ENCODE measurements around the gene DGKB. TPM values are rescaled to one million over a fixed set of nuclear protein-coding genes. Genes with fewer than 3 reads are reported as not detected.

DGKB gene
- total RNA-seq, 4 donors from 2014 or later: 4.4 to 33.1 (median 9.3) TPM

GRCh38 chr7:14582010-14582409 is 320.5 kb downstream of the DGKB start:
- Histone ChIP-seq H3K4me3 (no peak overlapping the region), H3K4me1 (no peaks in the 10 kb centered on the region), H3K27me3 (no peaks in the 10 kb centered on the region), H3K27ac (no peak overlapping the region), H3K36me3 (no peaks in the 10 kb centered on the region), H3K9me3 (no peaks in the 10 kb centered on the region)
- intact Hi-C loops (cut with DNase I; ENCODE audit: low total_unique reads): no loop called here
- no peak for DNase-seq
- TF ChIP-seq POLR2A (IDR thresholded peaks at IDR 0.05) (no peak), CTCF (IDR thresholded peaks at IDR 0.05) (no peak)

DNA sequence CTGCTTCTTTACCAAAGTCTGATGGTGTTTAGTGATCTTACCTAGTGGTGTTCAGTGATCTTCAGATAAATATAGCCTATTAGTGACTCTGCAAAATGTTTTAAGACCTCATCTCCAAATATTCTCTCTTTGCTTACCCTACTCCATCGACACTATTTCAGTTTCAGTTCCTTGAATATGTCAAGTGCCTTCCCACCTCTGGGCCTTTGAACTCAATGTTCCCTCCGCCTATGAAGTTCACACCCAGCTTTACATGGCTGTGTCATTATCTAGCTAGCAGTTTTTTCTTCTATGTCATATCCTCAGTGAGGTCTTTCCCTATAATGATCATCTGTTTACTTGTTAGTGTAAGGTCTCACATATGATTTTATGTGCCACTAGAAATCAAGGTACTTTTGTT is 322.6 kb downstream of the DGKB start:
- Histone ChIP-seq H3K36me3 (no peaks in the 10 kb centered on the region), H3K27ac (no peak overlapping the region), H3K4me1 (no peaks in the 10 kb centered on the region), H3K9me3 (no peaks in the 10 kb centered on the region), H3K4me3 (no peak overlapping the region), H3K27me3 (no peaks in the 10 kb centered on the region)
- intact Hi-C loops (cut with DNase I; ENCODE audit: low total_unique reads): no loop called here
- no peak for DNase-seq
- TF ChIP-seq POLR2A (IDR thresholded peaks at IDR 0.05): no peak
- no peak for TF ChIP-seq CTCF (IDR thresholded peaks at IDR 0.05)

DNA sequence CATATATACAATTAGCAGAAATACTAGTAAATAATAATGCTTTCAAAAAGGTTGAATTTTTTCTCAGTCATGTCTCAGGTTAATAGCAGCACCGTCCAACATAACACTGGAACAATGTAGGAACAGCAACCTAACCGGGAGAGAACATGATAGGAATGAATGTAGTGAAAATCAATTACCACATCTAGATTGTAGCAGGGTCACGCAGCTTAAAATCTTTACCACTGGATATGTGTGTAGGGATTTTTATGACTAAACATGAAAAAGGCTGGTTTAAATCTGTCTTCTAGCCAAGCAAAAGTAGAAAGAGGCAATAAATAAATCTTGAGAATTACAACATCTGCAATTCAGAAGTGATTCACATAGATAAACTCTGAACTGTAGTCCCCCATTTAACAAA is 326.0 kb downstream of the DGKB start:
- intact Hi-C loops (cut with DNase I; ENCODE audit: low total_unique reads): no loop called here
- no peak for DNase-seq
- Histone ChIP-seq H3K4me1 (no peaks in the 10 kb centered on the region), H3K9me3 (no peaks in the 10 kb centered on the region), H3K27ac (no peak overlapping the region), H3K36me3 (no peaks in the 10 kb centered on the region), H3K4me3 (no peak overlapping the region), H3K27me3 (no peaks in the 10 kb centered on the region)
- TF ChIP-seq POLR2A (IDR thresholded peaks at IDR 0.05): no peak
- no peak for TF ChIP-seq CTCF (IDR thresholded peaks at IDR 0.05)

GRCh38 chr7:14570750-14571607 is 331.6 kb downstream of the DGKB start:
- no peak overlapping the region for H3K4me3 ChIP-seq
- H3K27me3 ChIP-seq: no peaks in the 10 kb centered on the region
- no peaks in the 10 kb centered on the region for H3K4me1 ChIP-seq
- peaks cover 0 to 2% of the 10 kb centered on the region in 2 donors for H3K36me3 ChIP-seq
- TF ChIP-seq POLR2A (IDR thresholded peaks at IDR 0.05) (no peak), CTCF (IDR thresholded peaks at IDR 0.05) (no peak)
- DNase-seq: no peak
- intact Hi-C loops (cut with DNase I; ENCODE audit: low total_unique reads): no loop called here
- no peak overlapping the region for H3K27ac ChIP-seq
- no peaks in the 10 kb centered on the region for H3K9me3 ChIP-seq

GRCh38 chr7:14552060-14552459 is 350.5 kb downstream of the DGKB start:
- no peaks in the 10 kb centered on the region for H3K27me3 ChIP-seq
- no peaks in the 10 kb centered on the region for H3K9me3 ChIP-seq
- no peak overlapping the region for H3K27ac ChIP-seq
- H3K36me3 ChIP-seq: no peaks in the 10 kb centered on the region
- DNase-seq: no peak
- intact Hi-C loops (cut with DNase I; ENCODE audit: low total_unique reads): no loop called here
- no peak for TF ChIP-seq CTCF (IDR thresholded peaks at IDR 0.05)
- TF ChIP-seq POLR2A (IDR thresholded peaks at IDR 0.05): no peak
- H3K4me3 ChIP-seq: no peak overlapping the region
- no peaks in the 10 kb centered on the region for H3K4me1 ChIP-seq
